CMK (cell line): Measurements from ENCODE around the gene HDAC11.
"Not testable (repeated sequence)": the region's sequence is repeated elsewhere in the genome, so short reads cannot be mapped to it uniquely, and the experiment has no call there.

Experiments
- DNase-seq: peaks from one replicate; pipeline ENCODE4 v3.0.0-alpha.2; 2010; ENCODE audit warnings: low read depth

Gene HDAC11, protein sequence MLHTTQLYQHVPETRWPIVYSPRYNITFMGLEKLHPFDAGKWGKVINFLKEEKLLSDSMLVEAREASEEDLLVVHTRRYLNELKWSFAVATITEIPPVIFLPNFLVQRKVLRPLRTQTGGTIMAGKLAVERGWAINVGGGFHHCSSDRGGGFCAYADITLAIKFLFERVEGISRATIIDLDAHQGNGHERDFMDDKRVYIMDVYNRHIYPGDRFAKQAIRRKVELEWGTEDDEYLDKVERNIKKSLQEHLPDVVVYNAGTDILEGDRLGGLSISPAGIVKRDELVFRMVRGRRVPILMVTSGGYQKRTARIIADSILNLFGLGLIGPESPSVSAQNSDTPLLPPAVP

DNA sequence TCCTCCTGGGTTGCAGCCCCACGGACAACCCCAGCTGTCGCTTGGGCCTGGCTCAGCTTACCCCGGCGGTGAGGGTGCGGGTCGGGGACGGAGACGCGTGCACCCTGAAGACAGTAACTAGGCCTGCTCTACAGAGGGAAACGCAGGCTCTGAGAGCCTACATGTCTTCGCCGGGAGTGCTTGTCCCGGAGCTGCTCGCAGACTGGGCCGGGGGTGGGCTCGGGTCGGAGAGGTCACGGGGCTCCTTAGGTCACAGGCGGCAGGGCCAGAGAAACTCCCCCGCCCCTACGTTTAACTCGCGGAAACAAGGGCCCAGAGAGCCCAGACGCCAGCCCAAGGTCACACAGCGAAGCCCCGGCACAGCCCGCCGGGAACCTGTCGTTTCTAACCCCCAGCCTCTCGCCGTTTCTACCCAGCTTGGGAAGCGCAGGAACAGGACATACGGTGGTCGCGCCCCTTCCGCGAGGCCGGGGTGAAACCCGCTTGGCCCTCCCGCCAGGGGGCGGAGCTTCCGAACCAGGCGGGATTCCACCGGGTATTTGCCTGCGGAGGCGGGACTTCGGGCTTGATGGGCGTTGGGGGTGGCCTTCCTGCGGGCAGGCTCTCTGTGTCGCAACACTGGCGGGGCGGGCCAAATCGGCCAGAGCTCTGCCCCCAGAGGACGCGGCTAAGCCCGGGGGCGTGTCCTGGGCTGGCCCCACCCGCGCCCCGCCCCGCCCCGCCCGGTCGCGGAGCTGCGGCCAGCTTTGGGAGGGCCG is at the start of gene HDAC11:
Gene HDAC11 (plus strand): TSS at position 725 of the 758 bp plus-strand sequence. CDS start 42 bp downstream, outside the sequence.
- peak; percentile 94 for DNase-seq

DNA sequence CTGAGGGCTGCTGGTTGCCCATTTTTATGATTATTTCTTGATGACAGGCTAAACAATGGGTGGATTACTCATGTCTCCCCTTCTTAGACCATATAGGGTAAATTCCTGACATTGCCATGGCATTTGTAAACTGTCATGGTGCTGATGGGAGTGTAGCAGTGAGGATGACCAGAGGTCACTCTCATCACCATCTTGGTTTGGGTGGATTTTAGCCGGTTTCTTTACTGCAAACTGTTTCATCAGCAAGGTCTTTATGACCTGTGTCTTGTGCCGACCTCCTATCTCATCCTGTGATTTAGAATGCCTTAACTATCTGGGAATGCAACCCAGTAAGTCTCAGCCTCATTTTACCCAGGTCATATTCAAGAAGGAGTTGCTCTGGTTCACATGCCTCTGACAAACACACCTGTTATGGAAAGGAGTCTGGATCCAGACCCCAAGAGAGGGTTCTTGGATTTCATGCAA is 49.7 kb upstream of the HDAC11 start:
- DNase-seq = not testable (repeated sequence)

DNA sequence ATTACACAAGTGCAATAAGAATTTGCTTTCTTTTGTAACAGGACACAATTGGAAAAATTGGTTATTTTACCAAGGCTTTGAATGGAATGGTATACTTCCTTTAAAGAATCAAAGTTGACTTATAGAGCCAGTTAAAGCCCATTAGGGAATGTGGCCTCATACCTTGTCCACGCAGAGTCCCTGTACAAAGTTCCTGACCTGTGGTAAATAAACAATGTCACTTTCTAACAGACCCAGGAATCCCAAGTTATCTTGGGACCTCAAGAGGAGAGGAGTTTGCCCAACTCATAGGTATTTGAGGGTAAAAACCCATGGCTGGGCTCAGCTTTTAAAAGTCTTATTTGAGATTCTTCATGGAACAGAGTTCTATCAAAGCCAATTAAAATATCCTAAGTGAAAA is 48.0 kb upstream of the HDAC11 start:
- no peak for DNase-seq

DNA sequence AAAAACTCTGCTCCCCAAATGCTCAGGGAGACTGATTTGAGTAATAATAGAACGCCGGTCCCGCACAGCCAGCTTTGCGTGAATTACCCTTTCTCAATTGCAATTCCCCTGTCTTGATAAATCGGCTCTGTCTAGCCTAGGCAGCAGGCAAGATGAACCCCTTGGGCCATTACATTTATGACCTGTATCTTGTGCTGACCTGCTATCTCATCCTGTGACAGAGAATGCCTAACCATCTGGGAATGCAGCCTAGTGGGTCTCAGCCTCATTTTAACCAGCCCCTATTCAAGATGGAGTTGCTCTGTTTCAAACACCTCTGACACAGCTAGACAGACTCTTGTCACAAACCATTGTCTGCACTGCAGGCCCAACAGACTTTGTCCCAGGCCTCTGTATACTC is 46.2 kb upstream of the HDAC11 start:
- no peak for DNase-seq

DNA sequence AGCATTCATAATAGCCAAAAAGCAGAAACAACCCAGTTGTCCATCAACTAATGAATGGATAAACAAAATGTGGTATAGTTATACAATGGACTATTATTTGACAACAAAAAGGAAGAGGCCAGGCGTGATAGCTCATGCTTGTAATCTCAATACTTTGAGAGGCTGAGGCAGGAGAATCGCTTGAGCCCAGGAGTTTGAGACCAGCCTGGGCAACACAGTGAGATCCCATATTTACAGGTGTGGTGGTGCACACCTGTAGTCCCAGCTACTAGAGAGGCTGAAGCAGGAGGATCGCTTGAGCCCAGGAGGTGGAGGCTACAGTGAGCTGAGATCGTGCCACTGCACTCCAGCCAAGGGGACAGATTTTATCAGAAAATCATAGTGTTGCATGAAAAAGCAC is 43.9 kb upstream of the HDAC11 start:
- DNase-seq = not testable (repeated sequence)

DNA sequence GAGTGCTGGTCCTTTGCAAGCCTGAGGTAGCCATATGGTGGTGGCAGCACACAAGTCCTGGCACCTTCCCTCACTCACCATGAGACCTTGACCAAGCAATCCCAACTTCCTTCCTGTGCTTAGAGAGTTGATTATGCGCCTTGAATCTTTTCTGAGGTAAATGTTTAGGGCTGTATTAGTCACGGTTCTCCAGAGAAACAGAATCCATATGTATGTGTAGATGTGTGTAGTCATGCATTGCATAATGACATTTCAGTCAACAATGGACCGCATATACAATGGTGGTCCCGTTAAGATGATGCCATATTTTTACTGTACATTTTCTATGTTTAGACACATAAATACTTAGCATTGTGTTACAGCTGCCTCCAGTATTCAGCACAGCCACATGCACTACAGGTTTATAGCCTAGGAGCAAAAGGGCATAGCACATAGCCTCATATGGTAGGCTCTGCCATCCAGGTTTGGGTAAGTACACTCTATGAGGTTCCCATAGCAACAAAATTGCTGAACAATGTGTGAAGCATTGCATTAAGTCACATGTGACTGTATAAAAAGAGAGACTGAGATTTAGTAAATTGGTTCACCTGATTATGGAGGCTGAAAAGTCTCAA is 39.8 kb upstream of the HDAC11 start:
- no peak for DNase-seq

DNA sequence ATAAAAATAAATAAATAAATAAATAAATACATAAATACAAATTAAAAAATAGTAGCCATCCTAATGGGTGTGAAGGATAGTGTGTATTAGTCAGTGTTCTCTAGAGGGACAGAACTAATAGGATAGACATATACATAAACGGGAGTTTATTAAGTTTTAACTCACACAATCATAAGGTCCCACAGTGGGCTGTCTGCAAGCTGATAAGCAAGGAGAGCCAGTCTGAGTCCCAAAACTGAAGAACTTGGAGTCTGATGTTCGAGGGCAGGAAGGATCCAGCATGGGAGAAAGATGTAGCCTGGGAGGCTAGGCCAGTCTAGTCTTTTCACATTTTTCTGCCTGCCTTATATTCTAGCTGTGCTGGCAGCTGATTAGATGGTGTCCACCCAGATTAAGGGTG is 37.2 kb upstream of the HDAC11 start:
- DNase-seq = not testable (repeated sequence)

DNA sequence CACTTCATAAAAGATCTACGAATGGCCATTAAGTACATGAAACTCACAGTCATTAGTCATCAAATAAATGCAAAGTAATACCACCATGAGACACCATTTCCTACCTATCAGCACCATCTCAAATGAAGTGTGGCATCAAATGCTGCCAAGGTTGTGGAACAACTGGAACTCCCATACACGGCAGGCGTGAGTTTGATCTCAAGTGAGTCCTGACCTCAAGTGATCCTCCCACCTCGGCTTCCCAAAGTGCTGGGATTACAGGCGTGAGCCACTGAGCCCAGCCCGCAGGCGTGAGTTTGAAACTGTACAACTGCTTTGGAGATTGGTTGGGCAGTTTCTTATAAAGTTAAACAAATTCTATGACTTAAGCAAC is 28.8 kb upstream of the HDAC11 start:
- DNase-seq = peak; percentile 21

DNA sequence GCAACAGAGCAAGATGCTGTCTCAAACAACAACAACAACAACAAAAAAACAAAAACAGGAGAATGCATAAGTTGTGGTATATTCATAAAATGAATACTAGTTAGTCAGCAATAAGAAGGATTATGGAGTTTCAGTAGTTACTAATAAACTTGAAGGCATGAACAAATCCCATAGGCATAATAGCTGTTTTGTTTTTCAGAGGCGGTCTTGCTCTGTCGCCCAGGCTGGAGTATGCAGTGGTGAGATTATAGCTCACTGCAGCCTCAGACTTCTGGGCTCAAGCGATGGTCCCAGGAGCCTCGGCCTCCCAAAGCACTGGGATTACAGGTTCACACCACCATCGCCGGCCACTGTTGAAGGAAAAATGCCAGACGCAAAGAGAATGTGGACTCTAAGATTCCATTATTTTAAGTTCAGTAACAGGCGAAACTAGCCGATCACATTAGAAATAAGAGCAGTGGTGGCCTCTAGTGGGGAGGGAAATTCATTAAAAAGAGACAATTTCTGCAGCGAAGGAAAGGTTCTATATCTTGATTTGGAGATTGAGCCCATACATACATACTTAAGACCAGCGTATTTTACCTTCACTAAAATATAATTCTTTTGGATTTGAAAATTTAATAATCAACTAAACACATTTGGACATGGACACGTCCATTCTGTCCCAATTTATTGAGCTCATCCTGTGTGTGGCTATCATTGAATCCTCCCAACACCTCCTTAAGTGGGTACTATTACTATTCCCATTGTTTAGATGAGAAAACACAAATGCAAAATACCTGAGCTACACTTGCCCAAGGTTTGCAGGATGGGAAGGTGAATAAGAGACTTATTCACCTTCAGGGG is 27.4 kb upstream of the HDAC11 start:
- DNase-seq = peak; percentile 38

DNA sequence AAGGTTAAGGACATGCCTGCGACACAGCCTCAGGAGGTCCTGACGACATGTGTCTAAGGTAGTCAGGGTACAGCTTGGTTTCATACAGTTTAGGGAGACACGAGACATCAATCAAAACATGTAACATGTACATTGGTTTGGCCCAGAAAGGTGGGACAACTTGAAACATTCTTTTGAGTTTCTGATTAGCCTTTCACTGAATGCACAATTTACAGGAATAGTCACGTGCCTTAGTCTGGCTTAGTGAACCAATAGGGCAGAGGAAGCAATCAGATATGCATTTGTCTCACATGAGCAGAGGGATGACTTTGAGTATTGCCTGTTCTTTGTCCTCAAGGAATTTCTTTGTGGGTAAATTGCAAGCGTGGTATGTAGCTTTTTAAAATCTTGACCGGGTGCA is 24.5 kb upstream of the HDAC11 start:
- no peak for DNase-seq

DNA sequence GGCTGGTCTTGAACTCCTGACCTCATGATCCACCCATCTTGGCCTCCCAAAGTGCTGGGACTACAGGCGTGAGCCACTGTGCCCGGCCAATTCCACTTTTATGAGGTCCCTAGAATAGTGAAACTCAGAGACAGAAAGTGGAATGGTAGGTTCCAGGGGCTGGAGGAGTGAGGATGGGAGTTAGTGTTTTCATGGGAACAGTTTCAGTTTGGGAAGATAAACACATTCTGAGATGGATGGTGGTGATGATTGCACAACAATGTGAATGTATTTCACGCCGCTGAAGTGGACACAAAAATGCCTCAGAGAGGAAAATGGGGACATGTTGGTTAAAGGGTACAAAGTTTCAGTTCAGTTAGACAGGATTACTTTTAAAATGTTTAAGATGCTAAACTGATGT is 22.5 kb upstream of the HDAC11 start:
- DNase-seq = no peak

DNA sequence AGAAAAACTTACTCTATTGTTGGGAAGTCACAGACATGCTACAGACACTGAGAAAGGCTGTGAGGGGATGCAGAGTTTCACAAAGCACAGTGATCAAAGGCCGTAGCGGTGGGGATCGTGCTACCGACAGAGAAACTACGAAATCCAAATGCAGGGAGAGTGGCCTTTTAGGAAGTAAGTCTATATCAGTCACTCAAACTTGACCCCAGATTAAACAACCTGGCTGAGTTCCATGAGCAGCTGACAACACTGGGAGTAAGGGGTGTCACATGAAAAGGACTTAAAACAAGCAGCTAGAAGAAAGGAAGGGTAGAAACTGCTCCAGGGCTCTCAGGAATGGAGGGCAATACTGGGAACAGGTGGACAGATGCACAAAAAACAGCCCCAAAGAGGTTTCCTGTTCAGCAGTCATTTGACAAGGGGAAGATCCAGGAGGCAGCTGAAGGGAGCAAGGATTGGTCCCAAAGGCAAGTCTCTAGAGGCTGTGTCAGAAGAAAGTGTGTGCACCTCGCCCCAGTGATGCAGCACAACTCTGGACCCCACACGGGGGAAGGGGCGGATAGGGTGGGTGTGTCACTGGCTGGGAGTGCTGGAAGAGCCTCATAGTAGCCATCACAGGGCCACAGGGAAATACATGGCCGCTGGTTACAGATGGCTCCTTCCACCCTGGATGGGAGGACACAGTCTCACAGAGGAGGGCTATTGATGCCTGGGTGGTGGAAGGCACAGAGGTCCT is 20.3 kb upstream of the HDAC11 start:
- DNase-seq = no peak

DNA sequence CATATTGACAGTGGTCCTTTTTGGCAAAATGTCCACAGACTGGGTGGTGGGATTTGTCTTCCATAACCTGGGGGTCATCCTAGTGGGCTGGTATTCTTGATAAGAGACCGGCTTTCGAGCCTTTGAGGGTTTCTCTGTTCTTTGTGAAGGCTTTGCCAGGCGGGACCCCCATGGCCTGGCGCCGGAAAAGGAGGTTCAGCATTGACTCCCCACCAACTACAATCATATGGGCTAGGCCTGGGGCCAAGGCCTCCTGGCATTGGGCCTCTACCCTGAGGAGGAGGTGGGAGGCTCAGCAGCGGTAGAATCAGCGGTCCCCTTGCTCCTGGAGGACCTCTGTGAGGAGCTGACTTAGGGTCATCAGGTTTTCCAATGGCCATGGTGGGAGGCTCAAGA is 19.8 kb upstream of the HDAC11 start:
- no peak for DNase-seq

DNA sequence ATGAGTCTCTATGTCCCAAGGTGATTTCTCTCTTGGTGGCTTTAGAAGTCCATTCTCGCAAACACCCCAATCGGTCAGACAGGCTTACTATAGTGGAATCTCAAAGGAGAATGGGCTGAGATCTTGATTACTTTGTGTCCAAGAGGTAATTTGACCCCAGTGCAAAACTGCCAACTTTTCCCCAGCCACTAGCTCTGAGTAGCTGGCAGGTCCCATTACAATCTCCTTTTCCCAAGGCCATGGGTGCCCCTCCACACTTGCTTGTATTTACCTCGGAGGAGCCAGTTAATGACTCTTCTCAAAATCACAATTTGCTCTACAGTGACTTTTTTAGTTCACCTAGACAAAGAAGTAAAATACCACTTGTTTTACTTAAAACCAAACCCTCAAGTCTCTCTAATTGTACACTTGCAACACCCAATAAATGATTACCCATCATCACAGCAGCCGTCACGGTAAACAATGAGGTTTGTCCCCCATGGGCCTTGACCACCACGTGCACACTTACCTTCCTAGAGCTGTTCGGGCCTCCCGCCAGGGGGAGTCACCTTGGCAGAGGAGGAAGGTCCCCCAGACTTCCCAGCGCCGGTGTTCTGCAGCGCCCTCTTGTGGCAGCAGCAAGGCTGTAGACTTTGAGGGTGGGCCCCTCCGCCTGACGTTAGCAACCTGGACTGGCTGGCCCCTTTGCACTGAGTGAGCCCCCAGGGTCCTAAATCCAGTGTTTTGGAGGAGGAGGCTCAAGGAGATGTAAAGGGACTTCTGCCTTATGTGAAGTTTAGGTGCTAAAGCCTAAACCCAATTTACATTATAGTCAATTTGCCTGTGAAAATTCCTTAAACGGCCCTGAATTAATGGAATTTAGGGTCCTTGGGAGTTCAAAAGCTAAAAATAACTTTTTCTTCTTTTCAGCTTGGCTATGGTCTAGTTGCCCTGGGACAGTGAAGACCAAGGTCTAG is 18.7 kb upstream of the HDAC11 start:
- peak; percentile 71 for DNase-seq

DNA sequence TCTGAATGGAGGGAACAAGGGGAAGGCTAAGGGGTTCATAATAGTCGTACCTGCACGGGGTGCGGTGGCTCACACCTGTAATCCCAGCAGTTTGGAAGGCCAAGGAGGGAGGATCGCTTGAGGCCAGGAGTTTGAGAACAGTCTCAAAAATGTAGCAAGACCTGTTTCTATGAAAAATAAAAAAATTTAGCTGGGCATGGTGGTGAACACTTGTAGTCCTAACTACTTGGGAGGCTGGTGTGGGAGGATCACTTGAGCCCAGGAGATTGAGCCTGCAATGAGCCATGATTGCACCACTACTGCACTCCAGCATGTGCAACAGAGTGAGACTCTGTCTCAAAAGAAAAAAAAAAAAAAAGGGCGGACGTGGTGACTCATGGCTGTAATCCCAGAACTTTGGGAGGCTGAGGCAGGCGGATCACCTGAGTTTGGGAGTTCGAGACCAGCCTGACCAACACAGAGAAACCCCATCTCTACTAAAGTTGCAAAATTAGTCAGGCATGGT is 17.9 kb upstream of the HDAC11 start:
- DNase-seq = no peak

DNA sequence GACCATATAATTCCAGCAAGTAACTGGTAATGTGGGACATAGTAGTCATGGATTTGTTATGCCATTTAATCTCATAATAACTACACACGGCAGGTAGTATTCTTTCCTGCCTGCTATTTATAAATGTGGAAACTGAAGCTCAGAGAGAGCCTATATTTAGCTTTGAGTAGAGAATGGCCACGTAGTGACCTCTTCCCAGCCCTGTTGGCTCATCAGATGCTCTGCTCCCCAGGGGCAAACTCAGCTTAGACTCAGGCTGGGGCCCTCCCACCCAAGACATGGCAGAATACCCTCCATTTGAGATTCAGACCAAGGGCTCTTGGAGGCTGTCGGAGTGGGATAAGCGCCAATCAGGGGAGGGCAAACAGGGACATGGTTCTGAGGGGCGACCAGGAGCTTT is 17.3 kb upstream of the HDAC11 start:
- DNase-seq = no peak

DNA sequence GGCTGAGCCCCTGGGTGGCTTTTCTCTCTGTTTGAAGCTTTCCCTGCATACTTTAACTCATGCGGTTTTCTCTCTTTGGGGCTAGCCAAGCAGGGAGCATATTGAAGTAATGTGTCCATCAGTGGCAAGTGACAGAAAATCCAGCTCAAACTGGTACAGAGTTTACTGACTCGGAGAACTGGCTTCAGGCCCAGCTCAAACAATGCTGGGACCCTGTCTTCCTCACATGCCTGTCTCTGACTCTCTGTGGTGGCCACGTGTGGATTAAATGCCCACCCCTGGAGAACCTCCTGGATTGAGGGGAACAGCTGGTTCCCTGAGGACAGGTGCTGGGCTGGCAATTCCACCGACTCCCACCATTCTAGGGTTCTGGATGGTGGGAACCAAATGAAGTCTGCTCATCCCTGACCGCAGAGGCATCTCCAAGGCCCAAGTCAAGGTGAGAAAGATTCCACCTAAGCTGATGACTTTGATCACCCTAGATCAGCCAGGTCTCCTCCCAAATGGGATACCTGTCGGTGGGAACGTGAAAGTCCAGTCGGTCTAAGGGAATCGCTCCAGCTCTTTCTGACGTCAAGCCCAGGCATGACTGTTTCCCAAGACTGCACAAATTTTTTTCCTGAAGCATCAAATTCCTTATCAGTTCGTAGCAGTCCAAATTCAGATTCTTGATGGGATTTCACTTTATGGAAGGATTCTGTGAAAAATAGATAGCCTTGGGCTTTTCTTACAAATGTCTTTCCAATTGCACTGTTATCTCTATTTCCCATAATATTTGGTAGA is 16.3 kb upstream of the HDAC11 start:
- no peak for DNase-seq

DNA sequence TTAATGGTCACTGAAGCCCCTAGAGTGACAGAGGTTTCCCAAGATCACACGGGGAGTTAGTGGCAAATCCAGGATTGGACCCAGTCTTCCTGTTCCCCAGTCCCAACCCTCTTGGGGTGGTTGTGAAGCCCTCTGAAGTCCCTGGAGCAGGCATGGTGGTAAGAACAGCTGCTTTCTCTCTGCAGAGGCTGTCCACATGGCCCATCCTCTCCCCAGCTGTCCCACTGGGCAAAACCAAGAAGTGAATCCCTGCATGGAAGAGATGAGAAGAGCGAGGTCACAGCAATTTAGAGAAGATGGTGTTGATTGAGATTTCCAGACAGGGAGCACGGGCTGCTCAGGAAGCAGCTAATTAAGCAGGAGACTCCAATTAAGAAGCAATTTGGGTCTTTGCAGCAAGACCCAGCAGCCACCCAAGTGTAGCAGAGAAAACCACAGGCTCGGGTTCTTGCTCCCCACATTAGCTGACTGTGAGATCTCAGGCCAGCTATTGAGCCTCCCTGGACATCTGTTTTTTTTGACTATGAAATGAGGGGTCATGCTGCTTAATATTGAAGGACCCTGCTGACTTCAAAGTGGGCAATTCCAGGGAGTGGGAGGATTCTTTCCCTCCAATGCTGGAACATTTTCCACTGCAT is 14.8 kb upstream of the HDAC11 start:
- no peak for DNase-seq

DNA sequence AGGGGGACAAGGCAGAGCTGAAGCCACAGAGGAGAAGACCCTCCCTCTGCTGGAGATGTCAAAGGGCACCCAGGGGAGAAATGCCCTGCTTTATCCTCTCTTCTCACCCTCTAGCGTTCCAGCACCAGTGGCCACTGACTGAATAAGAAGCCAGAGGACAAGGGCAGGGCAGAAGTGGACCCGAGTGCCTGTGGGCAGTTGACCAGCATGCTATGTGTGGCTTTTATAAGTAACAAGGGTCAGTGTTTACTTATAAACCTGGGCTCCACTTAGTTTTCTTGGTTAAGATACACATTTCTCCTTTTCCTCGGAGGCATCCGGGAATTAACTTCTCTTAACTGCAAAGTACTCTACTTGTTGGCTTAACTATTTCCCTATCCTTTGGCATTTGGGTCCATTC is 13.3 kb upstream of the HDAC11 start:
- DNase-seq = no peak
